GM23338 (cell line): ENCODE data around the gene KIRREL3. TPM values are rescaled to one million over a fixed set of nuclear protein-coding genes. Genes with fewer than 3 reads are reported as not detected.

ENCODE experiments used
- ATAC-seq: fragments of 200-7000 bp; cut with Tn5 transposase; 3 replicates; pipeline ENCODE4 v1.9.1; 2020
- DNase-seq: peaks from one replicate; pipeline ENCODE4 v3.0.0-alpha.2; 2015; ENCODE audit warnings: low spot score
- H2AFZ ChIP-seq: fragments of 200-600 bp; sonication (generic); 2 replicates; pipeline ENCODE4 v1.8.0; 2016; ENCODE audit warnings: antibody characterized with exemption, mild to moderate bottlenecking, moderate library complexity
- H3F3A ChIP-seq: fragments of 200-600 bp; sonication (generic); replicated peaks from 2 replicates; pipeline ENCODE4 v1.8.0; 2017; ENCODE audit warnings: antibody characterized with exemption, mixed run types, low read depth
- H3K27ac ChIP-seq: fragments of 200-600 bp; sonication (generic); 2 replicates; pipeline ENCODE4 v1.6.1; 2016; ENCODE audit warnings: low read depth
- H3K27me3 ChIP-seq: fragments of 200-600 bp; sonication (generic); 2 replicates; pipeline ENCODE4 v1.8.0; 2016; ENCODE audit warnings: mild to moderate bottlenecking, mixed run types, moderate library complexity; ENCODE audit not compliant: insufficient read depth
- H3K36me3 ChIP-seq: fragments of 200-600 bp; sonication (generic); 2 replicates; pipeline ENCODE4 v1.8.0; 2016; ENCODE audit warnings: mild to moderate bottlenecking; ENCODE audit not compliant: insufficient read depth
- H3K4me1 ChIP-seq: fragments of 200-600 bp; sonication (generic); 2 replicates; pipeline ENCODE4 v1.8.0; 2016; ENCODE audit warnings: mild to moderate bottlenecking, moderate library complexity; ENCODE audit not compliant: insufficient read depth
- H3K4me2 ChIP-seq: fragments of 200-600 bp; sonication (generic); 2 replicates; pipeline ENCODE4 v1.7.1; 2017; ENCODE audit warnings: mixed run types
- H3K4me3 ChIP-seq: fragments of 200-600 bp; sonication (generic); 2 replicates; pipeline ENCODE4 v1.6.1; 2016; ENCODE audit warnings: mixed run types
- H3K79me2 ChIP-seq: fragments of 200-600 bp; sonication (generic); replicated peaks from 2 replicates; pipeline ENCODE4 v1.8.0; 2017; ENCODE audit warnings: mild to moderate bottlenecking; ENCODE audit not compliant: insufficient read depth
- H3K9me2 ChIP-seq: fragments of 200-600 bp; sonication (generic); 2 replicates; pipeline ENCODE4 v1.8.0; 2017; ENCODE audit not compliant: insufficient read depth
- H4K20me1 ChIP-seq: fragments of 200-600 bp; sonication (generic); replicated peaks from 2 replicates; pipeline ENCODE4 v1.8.0; 2017; ENCODE audit warnings: mild to moderate bottlenecking; ENCODE audit not compliant: insufficient read depth
- H3K27ac Mint-ChIP-seq: 2 replicates; pipeline ENCODE4 v1.8.0; 2020; ENCODE audit warnings: inconsistent platforms, mild to moderate bottlenecking, moderate library complexity, mixed read lengths
- H3K27me3 Mint-ChIP-seq: 3 replicates; pipeline ENCODE4 v1.8.0; 2022; ENCODE audit warnings: low read depth, mild to moderate bottlenecking, moderate library complexity, mixed read lengths, inconsistent platforms; ENCODE audit not compliant: insufficient read depth, poor library complexity
- H3K36me3 Mint-ChIP-seq: 3 replicates; pipeline ENCODE4 v1.8.0; 2021; ENCODE audit warnings: low read depth, mild to moderate bottlenecking, inconsistent platforms, moderate library complexity, mixed read lengths
- H3K4me1 Mint-ChIP-seq: 3 replicates; pipeline ENCODE4 v1.8.0; 2020; ENCODE audit warnings: mild to moderate bottlenecking, inconsistent platforms, mixed read lengths
- H3K4me3 Mint-ChIP-seq: 3 replicates; pipeline ENCODE4 v1.8.0; 2021; ENCODE audit warnings: moderate library complexity, mild to moderate bottlenecking, inconsistent platforms, mixed read lengths
- H3K9me3 Mint-ChIP-seq: 3 replicates; pipeline ENCODE4 v1.8.0; 2020; ENCODE audit warnings: moderate library complexity, mild to moderate bottlenecking, inconsistent platforms, mixed read lengths
- CREB1 ChIP-seq: fragments of 250-450 bp; sonication (Bioruptor Pico); IDR thresholded peaks from 2 replicates; pipeline ENCODE4 v1.5.0; 2020; ENCODE audit warnings: low read depth, mild to moderate bottlenecking, moderate library complexity
- EZH2 ChIP-seq: fragments of 200-600 bp; sonication (generic); IDR thresholded peaks from one replicate; pipeline ENCODE4 v1.8.0; 2017; ENCODE audit warnings: antibody characterized with exemption, mild to moderate bottlenecking, low read depth; ENCODE audit not compliant: unreplicated experiment
- EZH2phosphoT487 ChIP-seq: fragments of 200-600 bp; sonication (generic); IDR thresholded peaks from one replicate; pipeline ENCODE4 v1.8.1; 2018; ENCODE audit warnings: antibody characterized with exemption; ENCODE audit not compliant: unreplicated experiment
- JUNB ChIP-seq: IDR thresholded peaks from one replicate; pipeline ENCODE4 v1.6.1; 2016; ENCODE audit warnings: antibody characterized with exemption; ENCODE audit not compliant: unreplicated experiment
- NANOG ChIP-seq: IDR thresholded peaks from 2 replicates; pipeline ENCODE4 v1.6.1; 2016; ENCODE audit warnings: antibody characterized with exemption, borderline replicate concordance
- POLR2AphosphoS5 ChIP-seq: IDR thresholded peaks from 2 replicates; pipeline ENCODE4 v1.6.1; 2016; ENCODE audit warnings: antibody characterized with exemption, low read depth
- STAT1 ChIP-seq: IDR thresholded peaks from one replicate; pipeline ENCODE4 v1.6.1; 2016; ENCODE audit warnings: antibody characterized with exemption; ENCODE audit not compliant: unreplicated experiment
- ZNF114 ChIP-seq: fragments of 250-450 bp; sonication (Bioruptor Pico); IDR thresholded peaks from 2 replicates; pipeline ENCODE4 v1.5.0; 2020; ENCODE audit warnings: mild to moderate bottlenecking, moderate library complexity
- ZNF331 ChIP-seq: fragments of 250-450 bp; sonication (Bioruptor Pico); IDR thresholded peaks from 2 replicates; pipeline ENCODE4 v1.5.0; 2020; ENCODE audit warnings: low read depth, mild to moderate bottlenecking, moderate library complexity
- polyA plus RNA-seq: library from polyadenylated mRNA; unstranded; fragments of >200 nt; fragmentation: Nextera tagmentation; extraction: Ambion mirVana; gene quantifications from 2 replicates; pipeline ENCODE4 v1.2.1, GENCODE V29; 2016
- total RNA-seq: library from RNA; depleted of rRNA; stranded (reverse); fragments of >200 nt; shearing (Covaris generic); gene quantifications from 2 replicates; pipeline ENCODE4 v1.2.3, GENCODE V29; 2014
- TF ChIP-seq, protein P1 (sequence below): fragments of 250-450 bp; sonication (Bioruptor Pico); IDR thresholded peaks from 2 replicates; pipeline ENCODE4 v1.5.0; 2020; ENCODE audit warnings: mild to moderate bottlenecking, moderate library complexity
- TF ChIP-seq, protein P2 (sequence below): IDR thresholded peaks from 2 replicates; pipeline ENCODE4 v1.6.1; 2016; ENCODE audit warnings: antibody characterized with exemption
- TF ChIP-seq, protein P3 (sequence below): IDR thresholded peaks from one replicate; pipeline ENCODE4 v1.6.1; 2018; ENCODE audit warnings: antibody characterized with exemption; ENCODE audit not compliant: unreplicated experiment
- TF ChIP-seq, protein P4 (sequence below), 2 experiments: fragments of 200-600 bp in 1 of 2; sonication (generic) in 1 of 2; conservative IDR thresholded peaks; 2 replicates each; pipeline versions ENCODE4 v1.5.1 to v1.6.1; 2016 to 2017; ENCODE audit warnings: antibody characterized with exemption in 2 of 2, low read depth in 2 of 2, mild to moderate bottlenecking in 2 of 2, moderate library complexity in 1 of 2

The KIRREL3 gene
- total and polyA plus RNA-seq, 2 experiments from 2014 or later, result 0.13 to 1.5 TPM

GRCh38 chr11:127006311-127006710 is 5.7 kb upstream of the KIRREL3 start:
- Histone ChIP-seq H3F3A (no peaks in the 10 kb centered on the region), H3K27ac (no peak overlapping the region), H3K27me3 (peaks cover 35% of the 10 kb centered on the region), H3K36me3 (no peaks in the 10 kb centered on the region), H3K4me2 (no peak overlapping the region), H3K79me2 (no peaks in the 10 kb centered on the region), H3K4me1 (peaks cover 16% of the 10 kb centered on the region), H4K20me1 (no peaks in the 10 kb centered on the region), H3K9me2 (no peaks in the 10 kb centered on the region; the same call in 1 of the 2 replicates), H2AFZ (no peak overlapping the region), H3K4me3 (no peak overlapping the region)
- Mint-ChIP-seq H3K27ac (no peak overlapping the region), H3K27me3 (peaks cover 8% of the 10 kb centered on the region), H3K36me3 (no peaks in the 10 kb centered on the region), H3K4me1 (peaks cover 18% of the 10 kb centered on the region), H3K9me3 (no peaks in the 10 kb centered on the region), H3K4me3 (no peak overlapping the region)
- TF ChIP-seq, protein P1, sequence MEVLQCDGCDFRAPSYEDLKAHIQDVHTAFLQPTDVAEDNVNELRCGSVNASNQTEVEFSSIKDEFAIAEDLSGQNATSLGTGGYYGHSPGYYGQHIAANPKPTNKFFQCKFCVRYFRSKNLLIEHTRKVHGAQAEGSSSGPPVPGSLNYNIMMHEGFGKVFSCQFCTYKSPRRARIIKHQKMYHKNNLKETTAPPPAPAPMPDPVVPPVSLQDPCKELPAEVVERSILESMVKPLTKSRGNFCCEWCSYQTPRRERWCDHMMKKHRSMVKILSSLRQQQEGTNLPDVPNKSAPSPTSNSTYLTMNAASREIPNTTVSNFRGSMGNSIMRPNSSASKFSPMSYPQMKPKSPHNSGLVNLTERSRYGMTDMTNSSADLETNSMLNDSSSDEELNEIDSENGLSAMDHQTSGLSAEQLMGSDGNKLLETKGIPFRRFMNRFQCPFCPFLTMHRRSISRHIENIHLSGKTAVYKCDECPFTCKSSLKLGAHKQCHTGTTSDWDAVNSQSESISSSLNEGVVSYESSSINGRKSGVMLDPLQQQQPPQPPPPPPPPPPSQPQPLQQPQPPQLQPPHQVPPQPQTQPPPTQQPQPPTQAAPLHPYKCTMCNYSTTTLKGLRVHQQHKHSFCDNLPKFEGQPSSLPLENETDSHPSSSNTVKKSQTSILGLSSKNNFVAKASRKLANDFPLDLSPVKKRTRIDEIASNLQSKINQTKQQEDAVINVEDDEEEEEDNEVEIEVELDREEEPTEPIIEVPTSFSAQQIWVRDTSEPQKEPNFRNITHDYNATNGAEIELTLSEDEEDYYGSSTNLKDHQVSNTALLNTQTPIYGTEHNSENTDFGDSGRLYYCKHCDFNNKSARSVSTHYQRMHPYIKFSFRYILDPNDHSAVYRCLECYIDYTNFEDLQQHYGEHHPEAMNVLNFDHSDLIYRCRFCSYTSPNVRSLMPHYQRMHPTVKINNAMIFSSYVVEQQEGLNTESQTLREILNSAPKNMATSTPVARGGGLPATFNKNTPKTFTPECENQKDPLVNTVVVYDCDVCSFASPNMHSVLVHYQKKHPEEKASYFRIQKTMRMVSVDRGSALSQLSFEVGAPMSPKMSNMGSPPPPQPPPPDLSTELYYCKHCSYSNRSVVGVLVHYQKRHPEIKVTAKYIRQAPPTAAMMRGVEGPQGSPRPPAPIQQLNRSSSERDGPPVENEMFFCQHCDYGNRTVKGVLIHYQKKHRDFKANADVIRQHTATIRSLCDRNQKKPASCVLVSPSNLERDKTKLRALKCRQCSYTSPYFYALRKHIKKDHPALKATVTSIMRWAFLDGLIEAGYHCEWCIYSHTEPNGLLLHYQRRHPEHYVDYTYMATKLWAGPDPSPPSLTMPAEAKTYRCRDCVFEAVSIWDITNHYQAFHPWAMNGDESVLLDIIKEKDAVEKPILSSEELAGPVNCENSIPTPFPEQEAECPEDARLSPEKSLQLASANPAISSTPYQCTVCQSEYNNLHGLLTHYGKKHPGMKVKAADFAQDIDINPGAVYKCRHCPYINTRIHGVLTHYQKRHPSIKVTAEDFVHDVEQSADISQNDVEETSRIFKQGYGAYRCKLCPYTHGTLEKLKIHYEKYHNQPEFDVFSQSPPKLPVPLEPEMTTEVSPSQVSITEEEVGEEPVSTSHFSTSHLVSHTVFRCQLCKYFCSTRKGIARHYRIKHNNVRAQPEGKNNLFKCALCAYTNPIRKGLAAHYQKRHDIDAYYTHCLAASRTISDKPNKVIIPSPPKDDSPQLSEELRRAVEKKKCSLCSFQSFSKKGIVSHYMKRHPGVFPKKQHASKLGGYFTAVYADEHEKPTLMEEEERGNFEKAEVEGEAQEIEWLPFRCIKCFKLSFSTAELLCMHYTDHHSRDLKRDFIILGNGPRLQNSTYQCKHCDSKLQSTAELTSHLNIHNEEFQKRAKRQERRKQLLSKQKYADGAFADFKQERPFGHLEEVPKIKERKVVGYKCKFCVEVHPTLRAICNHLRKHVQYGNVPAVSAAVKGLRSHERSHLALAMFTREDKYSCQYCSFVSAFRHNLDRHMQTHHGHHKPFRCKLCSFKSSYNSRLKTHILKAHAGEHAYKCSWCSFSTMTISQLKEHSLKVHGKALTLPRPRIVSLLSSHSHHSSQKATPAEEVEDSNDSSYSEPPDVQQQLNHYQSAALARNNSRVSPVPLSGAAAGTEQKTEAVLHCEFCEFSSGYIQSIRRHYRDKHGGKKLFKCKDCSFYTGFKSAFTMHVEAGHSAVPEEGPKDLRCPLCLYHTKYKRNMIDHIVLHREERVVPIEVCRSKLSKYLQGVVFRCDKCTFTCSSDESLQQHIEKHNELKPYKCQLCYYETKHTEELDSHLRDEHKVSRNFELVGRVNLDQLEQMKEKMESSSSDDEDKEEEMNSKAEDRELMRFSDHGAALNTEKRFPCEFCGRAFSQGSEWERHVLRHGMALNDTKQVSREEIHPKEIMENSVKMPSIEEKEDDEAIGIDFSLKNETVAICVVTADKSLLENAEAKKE (CRISPR knock-in tag), result no peak
- TF ChIP-seq, protein P2, sequence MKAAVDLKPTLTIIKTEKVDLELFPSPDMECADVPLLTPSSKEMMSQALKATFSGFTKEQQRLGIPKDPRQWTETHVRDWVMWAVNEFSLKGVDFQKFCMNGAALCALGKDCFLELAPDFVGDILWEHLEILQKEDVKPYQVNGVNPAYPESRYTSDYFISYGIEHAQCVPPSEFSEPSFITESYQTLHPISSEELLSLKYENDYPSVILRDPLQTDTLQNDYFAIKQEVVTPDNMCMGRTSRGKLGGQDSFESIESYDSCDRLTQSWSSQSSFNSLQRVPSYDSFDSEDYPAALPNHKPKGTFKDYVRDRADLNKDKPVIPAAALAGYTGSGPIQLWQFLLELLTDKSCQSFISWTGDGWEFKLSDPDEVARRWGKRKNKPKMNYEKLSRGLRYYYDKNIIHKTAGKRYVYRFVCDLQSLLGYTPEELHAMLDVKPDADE, result no peak
- no peak for TF ChIP-seq EZH2
- no peak for TF ChIP-seq STAT1
- TF ChIP-seq JUNB, result no peak
- TF ChIP-seq ZNF114, result no peak
- TF ChIP-seq, protein P3, sequence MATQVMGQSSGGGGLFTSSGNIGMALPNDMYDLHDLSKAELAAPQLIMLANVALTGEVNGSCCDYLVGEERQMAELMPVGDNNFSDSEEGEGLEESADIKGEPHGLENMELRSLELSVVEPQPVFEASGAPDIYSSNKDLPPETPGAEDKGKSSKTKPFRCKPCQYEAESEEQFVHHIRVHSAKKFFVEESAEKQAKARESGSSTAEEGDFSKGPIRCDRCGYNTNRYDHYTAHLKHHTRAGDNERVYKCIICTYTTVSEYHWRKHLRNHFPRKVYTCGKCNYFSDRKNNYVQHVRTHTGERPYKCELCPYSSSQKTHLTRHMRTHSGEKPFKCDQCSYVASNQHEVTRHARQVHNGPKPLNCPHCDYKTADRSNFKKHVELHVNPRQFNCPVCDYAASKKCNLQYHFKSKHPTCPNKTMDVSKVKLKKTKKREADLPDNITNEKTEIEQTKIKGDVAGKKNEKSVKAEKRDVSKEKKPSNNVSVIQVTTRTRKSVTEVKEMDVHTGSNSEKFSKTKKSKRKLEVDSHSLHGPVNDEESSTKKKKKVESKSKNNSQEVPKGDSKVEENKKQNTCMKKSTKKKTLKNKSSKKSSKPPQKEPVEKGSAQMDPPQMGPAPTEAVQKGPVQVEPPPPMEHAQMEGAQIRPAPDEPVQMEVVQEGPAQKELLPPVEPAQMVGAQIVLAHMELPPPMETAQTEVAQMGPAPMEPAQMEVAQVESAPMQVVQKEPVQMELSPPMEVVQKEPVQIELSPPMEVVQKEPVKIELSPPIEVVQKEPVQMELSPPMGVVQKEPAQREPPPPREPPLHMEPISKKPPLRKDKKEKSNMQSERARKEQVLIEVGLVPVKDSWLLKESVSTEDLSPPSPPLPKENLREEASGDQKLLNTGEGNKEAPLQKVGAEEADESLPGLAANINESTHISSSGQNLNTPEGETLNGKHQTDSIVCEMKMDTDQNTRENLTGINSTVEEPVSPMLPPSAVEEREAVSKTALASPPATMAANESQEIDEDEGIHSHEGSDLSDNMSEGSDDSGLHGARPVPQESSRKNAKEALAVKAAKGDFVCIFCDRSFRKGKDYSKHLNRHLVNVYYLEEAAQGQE, result no peak
- TF ChIP-seq CREB1, result no peak
- TF ChIP-seq POLR2AphosphoS5, result no peak
- TF ChIP-seq NANOG, result no peak
- TF ChIP-seq, protein P4, sequence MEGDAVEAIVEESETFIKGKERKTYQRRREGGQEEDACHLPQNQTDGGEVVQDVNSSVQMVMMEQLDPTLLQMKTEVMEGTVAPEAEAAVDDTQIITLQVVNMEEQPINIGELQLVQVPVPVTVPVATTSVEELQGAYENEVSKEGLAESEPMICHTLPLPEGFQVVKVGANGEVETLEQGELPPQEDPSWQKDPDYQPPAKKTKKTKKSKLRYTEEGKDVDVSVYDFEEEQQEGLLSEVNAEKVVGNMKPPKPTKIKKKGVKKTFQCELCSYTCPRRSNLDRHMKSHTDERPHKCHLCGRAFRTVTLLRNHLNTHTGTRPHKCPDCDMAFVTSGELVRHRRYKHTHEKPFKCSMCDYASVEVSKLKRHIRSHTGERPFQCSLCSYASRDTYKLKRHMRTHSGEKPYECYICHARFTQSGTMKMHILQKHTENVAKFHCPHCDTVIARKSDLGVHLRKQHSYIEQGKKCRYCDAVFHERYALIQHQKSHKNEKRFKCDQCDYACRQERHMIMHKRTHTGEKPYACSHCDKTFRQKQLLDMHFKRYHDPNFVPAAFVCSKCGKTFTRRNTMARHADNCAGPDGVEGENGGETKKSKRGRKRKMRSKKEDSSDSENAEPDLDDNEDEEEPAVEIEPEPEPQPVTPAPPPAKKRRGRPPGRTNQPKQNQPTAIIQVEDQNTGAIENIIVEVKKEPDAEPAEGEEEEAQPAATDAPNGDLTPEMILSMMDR (conservative IDR thresholded peaks at IDR 0.05; ENCODE audit: low read depth in 2 of 2), result no peak
- TF ChIP-seq EZH2phosphoT487, result no peak
- no peak for TF ChIP-seq ZNF331 (CRISPR knock-in tag)
- no peak for ATAC-seq
- no peak for DNase-seq
